HEK293T (cell line): ENCODE results near the gene SULT1B1.

ENCODE experiments used
- ARNT ChIP-seq: fragments of 450-650 bp; IDR thresholded peaks from 2 replicates; pipeline ENCODE4 v1.6.1; 2017; ENCODE audit warnings: mild to moderate bottlenecking
- CTBP1 ChIP-seq: fragments of 450-650 bp; IDR thresholded peaks from 2 replicates; pipeline ENCODE4 v1.6.1; 2016; ENCODE audit warnings: borderline replicate concordance
- FOXA1 ChIP-seq: fragments of 450-650 bp; IDR thresholded peaks from 2 replicates; pipeline ENCODE4 v1.6.1; 2016; ENCODE audit warnings: mild to moderate bottlenecking
- FOXK2 ChIP-seq: fragments of 450-650 bp; IDR thresholded peaks from 2 replicates; pipeline ENCODE4 v1.6.1; 2016; ENCODE audit warnings: mild to moderate bottlenecking
- HDGF ChIP-seq: fragments of 450-650 bp; IDR thresholded peaks from 2 replicates; pipeline ENCODE4 v1.6.1; 2017; ENCODE audit warnings: antibody characterized with exemption, borderline replicate concordance
- L3MBTL2 ChIP-seq: fragments of 450-650 bp; conservative IDR thresholded peaks from 2 replicates; pipeline ENCODE4 v1.6.1; 2016; ENCODE audit warnings: mild to moderate bottlenecking
- SP1 ChIP-seq: fragments of 450-650 bp; IDR thresholded peaks from 2 replicates; pipeline ENCODE4 v1.6.1; 2017
- SUZ12 ChIP-seq: fragments of 450-650 bp; IDR thresholded peaks from 2 replicates; pipeline ENCODE4 v1.6.1; 2016; ENCODE audit warnings: mild to moderate bottlenecking

GRCh38 chr4:69743476-69744156 lies 16.8 kb downstream of the SULT1B1 start:
- TF ChIP-seq FOXK2 = no peak
- no peak for TF ChIP-seq ARNT
- no peak for TF ChIP-seq HDGF
- no peak for TF ChIP-seq SUZ12
- TF ChIP-seq SP1 = no peak
- TF ChIP-seq CTBP1 = no peak
- TF ChIP-seq L3MBTL2 = no peak
- TF ChIP-seq FOXA1 = no peak
